Subcutaneous abdominal adipose tissue (tissue), 5 donors: ENCODE measurements around the gene ABCA7.

Experiments
- H3K27ac ChIP-seq: one replicate; pipeline ENCODE4 v1.7.0; 2013; ENCODE audit warnings: low read depth, mild to moderate bottlenecking, inconsistent platforms, low read length, moderate library complexity
- H3K27me3 ChIP-seq, 5 donors: one replicate each; pipeline ENCODE4 v1.7.0; 2013; ENCODE audit warnings: low read length in 5 of 5, inconsistent platforms in 1 of 5; ENCODE audit not compliant: control insufficient read depth in 5 of 5, insufficient read depth in 4 of 5
- H3K36me3 ChIP-seq, 5 donors: one replicate each; pipeline ENCODE4 v1.7.0; 2013; ENCODE audit warnings: low read length in 5 of 5; ENCODE audit not compliant: control insufficient read depth in 5 of 5, insufficient read depth in 5 of 5
- H3K4me1 ChIP-seq, 5 donors: one replicate each; pipeline ENCODE4 v1.7.0; 2013; ENCODE audit warnings: low read length in 5 of 5, mild to moderate bottlenecking in 3 of 5, moderate library complexity in 1 of 5; ENCODE audit not compliant: control insufficient read depth in 5 of 5, insufficient read depth in 5 of 5
- H3K4me3 ChIP-seq, 5 donors: one replicate each; pipeline ENCODE4 v1.7.0; 2013; ENCODE audit warnings: low read length in 5 of 5, low read depth in 1 of 5
- H3K9ac ChIP-seq, 5 donors: one replicate each; pipeline ENCODE4 v1.7.0; 2013; ENCODE audit warnings: low read length in 5 of 5, mild to moderate bottlenecking in 4 of 5, moderate library complexity in 3 of 5
- H3K9me3 ChIP-seq, 5 donors: one replicate each; pipeline ENCODE4 v1.7.0; 2013; ENCODE audit warnings: low read length in 5 of 5; ENCODE audit not compliant: control insufficient read depth in 5 of 5
- donor health status: healthy.
- donor health status: healthy.
- donor health status: healthy.
- donor health status: healthy.
- donor health status: healthy.

Gene ABCA7

GRCh38 chr19:1010586-1011510 is 29.1 kb upstream of the ABCA7 start:
- H3K4me3 ChIP-seq: no peak overlapping the region
- H3K4me1 ChIP-seq: peaks cover 0 to 14% (median 7%) of the 10 kb centered on the region in 5 donors
- no peak overlapping the region for H3K27ac ChIP-seq
- H3K9me3 ChIP-seq: no peaks in the 10 kb centered on the region
- H3K27me3 ChIP-seq: no peaks in the 10 kb centered on the region
- no peak overlapping the region for H3K9ac ChIP-seq
- H3K36me3 ChIP-seq: peaks cover 0 to 61% (median 45%) of the 10 kb centered on the region in 5 donors

GRCh38 chr19:1011831-1012333 is 28.0 kb upstream of the ABCA7 start:
- Histone ChIP-seq H3K9ac (no peak overlapping the region), H3K4me1 (peaks cover 4 to 24% (median 17%) of the 10 kb centered on the region in 5 donors), H3K27ac (no peak overlapping the region), H3K9me3 (no peaks in the 10 kb centered on the region), H3K27me3 (no peaks in the 10 kb centered on the region), H3K36me3 (peaks cover 0 to 61% (median 45%) of the 10 kb centered on the region in 5 donors), H3K4me3 (no peak overlapping the region)

- H3K9me3 ChIP-seq: no peaks in the 10 kb centered on the region
Measured at GRCh38 chr19:1012334-1012733, 27.6 kb upstream of the ABCA7 start.

GRCh38 chr19:1013218-1013617 is 26.7 kb upstream of the ABCA7 start:
- Histone ChIP-seq H3K4me3 (no peak overlapping the region), H3K36me3 (peaks cover 0 to 61% (median 45%) of the 10 kb centered on the region in 5 donors), H3K4me1 (peaks cover 8 to 37% (median 30%) of the 10 kb centered on the region in 5 donors), H3K9me3 (no peaks in the 10 kb centered on the region), H3K27me3 (no peaks in the 10 kb centered on the region), H3K27ac (no peak overlapping the region), H3K9ac (peak overlapping the region in 1 of 5 donors; percentile 30)

More at GRCh38 chr19:1012334-1012733, 27.6 kb upstream of the ABCA7 start:
- H3K36me3 ChIP-seq: peaks cover 0 to 61% (median 45%) of the 10 kb centered on the region in 5 donors
- no peak overlapping the region for H3K9ac ChIP-seq
- H3K4me1 ChIP-seq: peaks cover 6 to 28% (median 21%) of the 10 kb centered on the region in 5 donors
- H3K27ac ChIP-seq: no peak overlapping the region
- no peak overlapping the region for H3K4me3 ChIP-seq
- H3K27me3 ChIP-seq: no peaks in the 10 kb centered on the region

GRCh38 chr19:1014161-1015060 is 25.5 kb upstream of the ABCA7 start:
- no peak overlapping the region for H3K9ac ChIP-seq
- peaks cover 0 to 51% (median 42%) of the 10 kb centered on the region in 5 donors for H3K36me3 ChIP-seq
- H3K27ac ChIP-seq: no peak overlapping the region
- H3K4me3 ChIP-seq: no peak overlapping the region
- peaks cover 11 to 49% (median 42%) of the 10 kb centered on the region in 5 donors for H3K4me1 ChIP-seq
- H3K27me3 ChIP-seq: no peaks in the 10 kb centered on the region
- no peaks in the 10 kb centered on the region for H3K9me3 ChIP-seq

GRCh38 chr19:1015061-1015781 is 24.7 kb upstream of the ABCA7 start:
- H3K4me3 ChIP-seq: no peak overlapping the region
- peaks cover 0 to 43% (median 36%) of the 10 kb centered on the region in 5 donors for H3K36me3 ChIP-seq
- H3K9me3 ChIP-seq: no peaks in the 10 kb centered on the region
- H3K9ac ChIP-seq: no peak overlapping the region
- H3K4me1 ChIP-seq: peaks cover 13 to 56% (median 49%) of the 10 kb centered on the region in 5 donors
- H3K27me3 ChIP-seq: no peaks in the 10 kb centered on the region
- H3K27ac ChIP-seq: no peak overlapping the region

- H3K27me3 ChIP-seq: no peaks in the 10 kb centered on the region
- no peak overlapping the region for H3K27ac ChIP-seq
- H3K4me1 ChIP-seq: peaks cover 13 to 60% (median 51%) of the 10 kb centered on the region in 5 donors
- H3K9me3 ChIP-seq: no peaks in the 10 kb centered on the region
- H3K36me3 ChIP-seq: peaks cover 0 to 36% (median 28%) of the 10 kb centered on the region in 5 donors
- H3K4me3 ChIP-seq: peak overlapping the region in 3 of 5 donors; percentile 4 to 40 (median 17)
- peak overlapping the region in 1 of 5 donors; percentile 48 for H3K9ac ChIP-seq
Measured at GRCh38 chr19:1015782-1016646, 23.9 kb upstream of the ABCA7 start.

GRCh38 chr19:1016647-1017114 is 23.2 kb upstream of the ABCA7 start:
- Histone ChIP-seq H3K27ac (no peak overlapping the region), H3K9me3 (no peaks in the 10 kb centered on the region), H3K4me3 (peak overlapping the region in 3 of 5 donors; percentile 4 to 40 (median 17)), H3K36me3 (peaks cover 0 to 30% (median 24%) of the 10 kb centered on the region in 5 donors), H3K27me3 (no peaks in the 10 kb centered on the region), H3K4me1 (peaks cover 13 to 63% (median 51%) of the 10 kb centered on the region in 5 donors), H3K9ac (peak overlapping the region in 3 of 5 donors; percentile 1 to 48 (median 44))
